ENCODE data around the gene ANXA8.
"Not testable (repeated sequence)": the region's sequence is repeated elsewhere in the genome, so short reads cannot be mapped to it uniquely, and the experiment has no call there.

The ANXA8 gene

GRCh38 chr10:47483923-47484322, at the start of gene ANXA8:
Gene ANXA8 (minus strand): TSS chr10:47484115. CDS start chr10:47483933, 182 bp downstream.
- not testable (repeated sequence) for DNase-seq

- not testable (repeated sequence) for DNase-seq
Observed at GRCh38 chr10:47523475-47523874, 39.6 kb upstream of the ANXA8 start, which contains the start of gene AGAP9. Gene AGAP9 (minus strand): TSS chr10:47523638. CDS start chr10:47523526, 112 bp downstream.

GRCh38 chr10:47502313-47502712, 18.4 kb upstream of the ANXA8 start:
- DNase-seq: not testable (repeated sequence)

GRCh38 chr10:47494226-47494625, 10.3 kb upstream of the ANXA8 start:
- DNase-seq: not testable (repeated sequence)

- not testable (repeated sequence) for DNase-seq
Observed at GRCh38 chr10:47491600-47491999, 7.7 kb upstream of the ANXA8 start, which contains the start of gene FAM25G. Gene FAM25G (minus strand): TSS chr10:47491700. CDS start chr10:47491674, 26 bp downstream.

- not testable (repeated sequence) for DNase-seq
Observed at GRCh38 chr10:47489630-47490029, 5.7 kb upstream of the ANXA8 start.

GRCh38 chr10:47485943-47486342, 2.0 kb upstream of the ANXA8 start:
- DNase-seq: not testable (repeated sequence)

- DNase-seq: not testable (repeated sequence)
Observed at GRCh38 chr10:47484786-47485185, 871 bp upstream of the ANXA8 start.

GRCh38 chr10:47482367-47482766, 1.5 kb downstream of the ANXA8 start:
- not testable (repeated sequence) for DNase-seq

- not testable (repeated sequence) for DNase-seq
Observed at GRCh38 chr10:47481768-47482181, 2.1 kb downstream of the ANXA8 start.

GRCh38 chr10:47481182-47481766, 2.6 kb downstream of the ANXA8 start:
- DNase-seq: peak; percentile 86

GRCh38 chr10:47480133-47480532, 3.8 kb downstream of the ANXA8 start:
- DNase-seq: not testable (repeated sequence)

GRCh38 chr10:47478114-47478513, 5.8 kb downstream of the ANXA8 start:
- not testable (repeated sequence) for DNase-seq

- not testable (repeated sequence) for DNase-seq
Observed at GRCh38 chr10:47477078-47477477, 6.8 kb downstream of the ANXA8 start.

- DNase-seq: not testable (repeated sequence)
Observed at GRCh38 chr10:47475101-47475500, 8.8 kb downstream of the ANXA8 start.

- DNase-seq: not testable (repeated sequence)
Observed at GRCh38 chr10:47473516-47473915, 10.4 kb downstream of the ANXA8 start.

GRCh38 chr10:47472647-47473046, 11.3 kb downstream of the ANXA8 start:
- DNase-seq: not testable (repeated sequence)

- DNase-seq: not testable (repeated sequence)
Observed at GRCh38 chr10:47472072-47472471, 11.8 kb downstream of the ANXA8 start.

GRCh38 chr10:47468731-47469528, 15.0 kb downstream of the ANXA8 start:
- DNase-seq: not testable (repeated sequence)

- DNase-seq: not testable (repeated sequence)
Observed at GRCh38 chr10:47467957-47468356, 16.0 kb downstream of the ANXA8 start.

GRCh38 chr10:47467458-47467857, 16.5 kb downstream of the ANXA8 start:
- not testable (repeated sequence) for DNase-seq

GRCh38 chr10:47465216-47465917, 18.5 kb downstream of the ANXA8 start:
- DNase-seq: not testable (repeated sequence)
